Measurements from ENCODE around the gene TIA1.
"Not testable (repeated sequence)": the region's sequence is repeated elsewhere in the genome, so short reads cannot be mapped to it uniquely, and the experiment has no call there.

TIA1 gene

GRCh38 chr2:70242552-70242951 lies 5.9 kb downstream of the TIA1 start:
- H3K4me3 ChIP-seq (ENCODE audit: low read depth, low read length): no peak overlapping the region
- TF ChIP-seq CTCF (IDR thresholded peaks at IDR 0.05; ENCODE audit: low read depth, low read length): no peak

- no peak for TF ChIP-seq CTCF (IDR thresholded peaks at IDR 0.05; ENCODE audit: low read depth, low read length)
- H3K4me3 ChIP-seq (ENCODE audit: low read depth, low read length): no peak overlapping the region
Observed at GRCh38 chr2:70241340-70241739, 7.1 kb downstream of the TIA1 start.

GRCh38 chr2:70240599-70240998 lies 7.8 kb downstream of the TIA1 start:
- H3K4me3 ChIP-seq (ENCODE audit: low read depth, low read length): no peak overlapping the region
- TF ChIP-seq CTCF (IDR thresholded peaks at IDR 0.05; ENCODE audit: low read depth, low read length): no peak

GRCh38 chr2:70233926-70234325 lies 14.5 kb downstream of the TIA1 start:
- no peak overlapping the region for H3K4me3 ChIP-seq (ENCODE audit: low read depth, low read length)
- TF ChIP-seq CTCF (IDR thresholded peaks at IDR 0.05; ENCODE audit: low read depth, low read length): no peak

GRCh38 chr2:70226781-70227180 lies 21.6 kb downstream of the TIA1 start:
- no peak overlapping the region for H3K4me3 ChIP-seq (ENCODE audit: low read depth, low read length)
- no peak for TF ChIP-seq CTCF (IDR thresholded peaks at IDR 0.05; ENCODE audit: low read depth, low read length)

GRCh38 chr2:70223305-70223704 lies 25.1 kb downstream of the TIA1 start:
- not testable (repeated sequence) for H3K4me3 ChIP-seq (ENCODE audit: low read depth, low read length)

GRCh38 chr2:70214953-70215549 lies 33.4 kb downstream of the TIA1 start:
- H3K4me3 ChIP-seq (ENCODE audit: low read depth, low read length): no peak overlapping the region

More at GRCh38 chr2:70214953-70215549, 33.4 kb downstream of the TIA1 start:
- TF ChIP-seq CTCF (IDR thresholded peaks at IDR 0.05; ENCODE audit: low read depth, low read length): no peak

Data from WI38 (cell line).